Upper lobe of right lung (tissue), 1 donor: ENCODE data around the gene ZFHX2. TPM values are rescaled to one million over a fixed set of nuclear protein-coding genes. Genes with fewer than 3 reads are reported as not detected.
A peak's percentile ranks its signal among the peaks of the same experiment; 100 is the strongest.

Experiments
- ATAC-seq: fragments of 200-7000 bp; cut with Tn5 transposase; one replicate; pipeline ENCODE4 v1.9.1; 2020; ENCODE audit warnings: mild to moderate bottlenecking, moderate library complexity
- DNase-seq: peaks from one replicate; pipeline ENCODE4 v3.0.0-alpha.2; 2020
- H3K27ac ChIP-seq: fragments of 200-600 bp; one replicate; pipeline ENCODE4 v1.8.0; 2022
- H3K27me3 ChIP-seq: fragments of 200-600 bp; one replicate; pipeline ENCODE4 v1.8.0; 2022; ENCODE audit warnings: mild to moderate bottlenecking
- H3K36me3 ChIP-seq: fragments of 200-600 bp; one replicate; pipeline ENCODE4 v1.8.0; 2022
- H3K4me1 ChIP-seq: fragments of 200-600 bp; one replicate; pipeline ENCODE4 v1.8.0; 2022
- H3K4me3 ChIP-seq: fragments of 200-600 bp; one replicate; pipeline ENCODE4 v1.8.0; 2022; ENCODE audit warnings: mild to moderate bottlenecking
- H3K9me3 ChIP-seq: fragments of 200-600 bp; one replicate; pipeline ENCODE4 v1.8.0; 2022
- intact Hi-C: fragments of 100-400 bp; cut with DNase I; formaldehyde crosslinking; loops from one replicate; pipeline ENCODE4 v1.11.0; 2022
- total RNA-seq: library from RNA; stranded (reverse); fragmentation: NEBNext Ultra II Directional; extraction: Animal tissue kit (Norgen Biotek cat#: 25700); gene quantifications from one replicate; pipeline ENCODE4 v1.2.1, GENCODE V29; 2021
- TF ChIP-seq, protein P1 (sequence below): fragments of 200-600 bp; IDR thresholded peaks from one replicate; pipeline ENCODE4 v1.8.0; 2022; ENCODE audit warnings: antibody characterized with exemption
- donor health status: DM: no; HTN: yes; CAD: no; lungs with severe emphysema.

The ZFHX2 gene
- total RNA-seq, 1 donor from 2014 or later, result 2.3 TPM

DNA sequence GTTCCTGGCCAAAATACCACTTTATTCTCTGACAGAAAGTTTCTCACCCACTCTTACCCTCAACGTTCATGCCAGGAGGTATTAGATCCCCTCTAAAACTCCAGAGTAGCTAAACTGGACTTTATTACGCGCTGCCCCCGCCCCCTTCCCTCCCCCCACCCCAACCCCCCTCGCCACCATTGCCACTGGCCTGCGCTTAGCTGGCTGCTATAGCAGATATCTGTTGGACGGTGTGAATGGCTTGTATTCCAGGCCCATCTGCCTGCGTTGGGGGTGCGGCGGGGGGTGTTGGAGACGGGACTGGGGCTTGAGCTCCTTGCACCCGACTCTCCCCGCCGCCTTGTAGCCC, 3.9 kb upstream of the ZFHX2 start:
- intact Hi-C loops, result no loop called here
- DNase-seq, result no peak
- H3K4me3 ChIP-seq, result peak overlapping the region; percentile 81
- no peaks in the 10 kb centered on the region for H3K27me3 ChIP-seq
- peaks cover 17% of the 10 kb centered on the region for H3K36me3 ChIP-seq
- ATAC-seq, result no peak
- H3K9me3 ChIP-seq, result no peaks in the 10 kb centered on the region
- peaks cover 17% of the 10 kb centered on the region for H3K4me1 ChIP-seq
- TF ChIP-seq, protein P1, sequence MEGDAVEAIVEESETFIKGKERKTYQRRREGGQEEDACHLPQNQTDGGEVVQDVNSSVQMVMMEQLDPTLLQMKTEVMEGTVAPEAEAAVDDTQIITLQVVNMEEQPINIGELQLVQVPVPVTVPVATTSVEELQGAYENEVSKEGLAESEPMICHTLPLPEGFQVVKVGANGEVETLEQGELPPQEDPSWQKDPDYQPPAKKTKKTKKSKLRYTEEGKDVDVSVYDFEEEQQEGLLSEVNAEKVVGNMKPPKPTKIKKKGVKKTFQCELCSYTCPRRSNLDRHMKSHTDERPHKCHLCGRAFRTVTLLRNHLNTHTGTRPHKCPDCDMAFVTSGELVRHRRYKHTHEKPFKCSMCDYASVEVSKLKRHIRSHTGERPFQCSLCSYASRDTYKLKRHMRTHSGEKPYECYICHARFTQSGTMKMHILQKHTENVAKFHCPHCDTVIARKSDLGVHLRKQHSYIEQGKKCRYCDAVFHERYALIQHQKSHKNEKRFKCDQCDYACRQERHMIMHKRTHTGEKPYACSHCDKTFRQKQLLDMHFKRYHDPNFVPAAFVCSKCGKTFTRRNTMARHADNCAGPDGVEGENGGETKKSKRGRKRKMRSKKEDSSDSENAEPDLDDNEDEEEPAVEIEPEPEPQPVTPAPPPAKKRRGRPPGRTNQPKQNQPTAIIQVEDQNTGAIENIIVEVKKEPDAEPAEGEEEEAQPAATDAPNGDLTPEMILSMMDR, result no peak
- peak overlapping the region; percentile 98 for H3K27ac ChIP-seq

DNA sequence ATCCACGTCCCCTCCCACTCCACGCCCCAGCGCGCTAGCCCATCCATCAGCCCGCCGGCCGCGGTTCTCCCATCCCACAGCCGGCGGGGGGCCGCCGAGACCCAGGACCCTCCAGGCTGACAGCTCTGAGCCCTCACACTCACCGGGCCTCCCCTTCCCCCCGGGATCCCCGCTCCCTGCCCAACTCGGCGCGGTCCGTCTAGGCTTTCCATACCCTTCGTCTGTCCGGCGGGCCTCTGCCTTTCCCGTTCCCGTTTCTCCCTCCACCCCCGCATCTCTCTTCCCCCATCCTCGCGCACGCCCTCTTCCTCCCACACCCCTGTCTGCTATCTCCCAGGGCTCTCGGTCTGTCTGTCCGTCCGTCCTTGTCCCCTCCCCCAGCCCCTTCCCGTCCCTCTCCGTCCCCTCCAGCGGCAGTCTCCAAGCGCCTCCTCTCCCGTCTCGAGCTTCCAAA, 726 bp downstream of the ZFHX2 start:
- intact Hi-C loops, result no loop called here
- Histone ChIP-seq H3K27ac (no peak overlapping the region), H3K27me3 (no peaks in the 10 kb centered on the region), H3K36me3 (no peaks in the 10 kb centered on the region), H3K9me3 (no peaks in the 10 kb centered on the region), H3K4me3 (peak overlapping the region; percentile 69), H3K4me1 (peaks cover 11% of the 10 kb centered on the region)
- peak; percentile 76 for DNase-seq
- TF ChIP-seq, protein P1, result no peak
- peak; percentile 42 for ATAC-seq

DNA sequence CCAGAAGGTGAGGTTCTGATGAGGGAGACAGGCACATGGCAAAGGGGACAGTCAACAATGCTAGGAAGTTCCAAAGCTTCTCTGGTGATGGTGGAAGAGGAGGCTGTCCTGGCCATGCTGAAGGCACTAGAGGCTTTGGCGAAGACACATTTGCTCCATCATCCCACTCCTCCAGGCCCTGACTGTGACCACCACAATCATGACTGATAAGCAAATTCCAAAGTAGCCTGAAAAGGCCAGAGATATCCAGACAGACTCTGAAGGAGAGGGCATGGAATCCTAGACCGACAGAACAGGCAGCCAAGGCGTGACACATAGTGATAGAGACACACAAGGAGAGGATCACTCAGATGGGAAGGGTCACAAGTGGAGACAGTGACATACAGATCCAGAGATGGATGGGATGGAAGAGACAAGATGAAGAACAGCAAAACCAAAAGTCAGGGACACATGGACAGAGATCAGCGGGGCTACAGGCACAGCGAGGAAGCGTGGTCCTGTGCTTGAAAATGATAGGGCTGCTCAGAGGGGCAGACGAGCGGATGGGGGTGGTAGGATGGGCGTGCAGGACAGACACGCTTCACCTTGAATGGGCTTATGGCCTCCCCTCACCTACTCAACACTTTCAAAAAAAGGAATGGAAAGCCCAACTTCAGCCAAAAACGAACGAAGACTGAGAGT, 1.3 kb downstream of the ZFHX2 start:
- no peak overlapping the region for H3K27ac ChIP-seq
- intact Hi-C loops, result no loop called here
- H3K9me3 ChIP-seq, result no peaks in the 10 kb centered on the region
- DNase-seq, result no peak
- ATAC-seq, result no peak
- no peaks in the 10 kb centered on the region for H3K27me3 ChIP-seq
- H3K36me3 ChIP-seq, result no peaks in the 10 kb centered on the region
- TF ChIP-seq, protein P1, result no peak
- H3K4me1 ChIP-seq, result peaks cover 6% of the 10 kb centered on the region
- peak overlapping the region; percentile 69 for H3K4me3 ChIP-seq

DNA sequence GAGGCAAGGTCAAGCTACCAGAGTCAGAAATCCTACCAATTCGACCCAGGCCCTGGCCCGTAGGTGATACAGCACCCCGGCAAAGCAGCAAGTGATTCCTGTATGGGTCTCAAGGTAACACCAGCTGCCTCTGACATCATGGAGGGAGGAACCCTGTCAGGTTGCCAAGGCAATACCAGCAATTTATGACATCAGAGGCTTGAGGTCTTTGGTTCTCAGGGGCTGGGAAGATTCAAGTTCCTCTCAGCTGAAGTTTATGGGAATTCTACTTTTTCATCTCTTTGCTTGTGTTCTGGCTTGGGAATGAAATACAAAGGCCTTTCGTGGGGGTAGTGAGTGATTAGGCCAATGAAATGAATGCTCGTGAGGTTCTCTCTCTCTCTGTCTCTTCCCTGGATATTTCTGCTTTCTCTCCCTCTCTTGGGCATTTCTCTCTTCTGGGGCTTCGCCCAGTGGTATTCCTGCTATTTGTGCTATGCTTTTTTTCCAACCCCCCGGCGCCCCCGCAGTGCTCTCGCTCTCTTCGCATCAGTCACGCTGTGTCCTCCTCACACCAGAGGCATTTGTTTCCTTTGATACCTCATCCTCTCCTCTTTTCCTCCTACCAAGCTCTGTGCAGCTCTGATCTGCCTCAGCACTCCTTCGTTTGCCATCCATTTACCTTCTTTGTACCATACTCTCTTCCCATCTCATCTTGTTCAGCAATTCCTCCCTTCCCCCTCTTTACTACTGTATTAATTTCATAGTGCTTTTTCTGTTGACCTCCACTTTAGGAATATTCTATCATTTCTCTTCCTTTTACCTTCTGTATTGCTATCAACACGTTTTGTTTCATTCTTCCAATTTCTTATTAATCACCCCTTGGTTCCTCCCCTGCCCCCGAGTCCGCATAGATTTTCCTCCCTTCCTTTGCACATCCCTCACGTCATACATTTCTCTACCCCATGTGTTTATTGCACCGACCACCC, 2.9 kb downstream of the ZFHX2 start:
- Histone ChIP-seq H3K36me3 (no peaks in the 10 kb centered on the region), H3K27me3 (no peaks in the 10 kb centered on the region), H3K27ac (no peak overlapping the region), H3K4me1 (peaks cover 3% of the 10 kb centered on the region), H3K9me3 (no peaks in the 10 kb centered on the region), H3K4me3 (no peak overlapping the region)
- DNase-seq (no peak), ATAC-seq (no peak)
- TF ChIP-seq, protein P1, result no peak
- intact Hi-C loops, result no loop called here

DNA sequence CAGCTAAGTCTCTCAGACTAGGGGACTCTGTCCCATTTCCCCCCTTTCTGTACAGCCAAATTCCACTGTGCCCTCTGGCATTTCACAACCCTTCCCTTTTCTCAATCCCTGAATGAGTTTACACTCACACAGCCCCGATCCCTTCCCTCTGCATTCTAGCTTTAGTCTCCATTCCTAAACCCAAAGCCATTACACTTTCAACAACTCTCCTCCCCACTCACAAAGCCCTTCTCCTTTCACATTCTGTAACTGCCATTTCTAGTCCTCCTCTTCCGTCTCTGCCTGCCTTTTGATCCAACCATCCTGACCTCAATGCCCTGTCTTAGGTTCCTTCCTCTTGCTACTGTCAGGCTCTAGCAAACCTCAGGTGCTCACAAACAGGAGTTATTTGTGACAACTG, 3.6 kb downstream of the ZFHX2 start:
- Histone ChIP-seq H3K9me3 (no peaks in the 10 kb centered on the region), H3K27me3 (no peaks in the 10 kb centered on the region), H3K27ac (no peak overlapping the region), H3K36me3 (no peaks in the 10 kb centered on the region), H3K4me1 (peaks cover 3% of the 10 kb centered on the region), H3K4me3 (no peak overlapping the region)
- DNase-seq (no peak), ATAC-seq (no peak)
- TF ChIP-seq, protein P1, result no peak
- intact Hi-C loops, result no loop called here
